PC-9 (cell line): Measurements from ENCODE around the gene TRPM8. TPM values are rescaled to one million over a fixed set of nuclear protein-coding genes. Genes with fewer than 3 reads are reported as not detected.

Experiments
- BruUV-seq: library from RNA; stranded (reverse); fragments of 400-500 nt; replicated peaks from 2 replicates; lab custom pipeline; 2021; lab: Mats Ljungman, UMichigan
- CTCF ChIA-PET: fragments of 300-600 bp; sonication (Branson Sonifier 250); formaldehyde crosslinking; loops from one replicate; lab custom pipeline; 2022; ENCODE audit warnings: antibody characterized with exemption; lab: Charles Lee
- POLR2A ChIA-PET: fragments of 300-600 bp; sonication (Branson Sonifier 250); formaldehyde crosslinking; loops from one replicate; lab custom pipeline; 2022; ENCODE audit warnings: antibody characterized with exemption; ENCODE audit not compliant: unreplicated experiment; lab: Charles Lee
- DNase-seq, 2 experiments: peaks; one replicate each; pipeline versions ENCODE4 v3.0.0 to v3.0.0-alpha.2; 2015 to 2022; ENCODE audit warnings: mixed read lengths in 1 of 2
- H2AFZ ChIP-seq: fragments of 200-600 bp; sonication (generic); 2 replicates; pipeline ENCODE4 v1.8.1; 2017; ENCODE audit warnings: antibody characterized with exemption
- H3F3A ChIP-seq: fragments of 200-600 bp; sonication (generic); 2 replicates; pipeline ENCODE4 v1.8.1; 2017; ENCODE audit warnings: antibody characterized with exemption, mild to moderate bottlenecking, low read depth; ENCODE audit not compliant: insufficient read depth
- H3K27ac ChIP-seq: fragments of 200-600 bp; sonication (generic); 2 replicates; pipeline ENCODE4 v1.6.1; 2016; ENCODE audit warnings: mixed run types
- H3K27me3 ChIP-seq: fragments of 200-600 bp; sonication (generic); 2 replicates; pipeline ENCODE4 v1.6.1; 2016; ENCODE audit warnings: low read depth, mixed run types; ENCODE audit not compliant: insufficient read depth
- H3K36me3 ChIP-seq: fragments of 200-600 bp; sonication (generic); 2 replicates; pipeline ENCODE4 v1.6.1; 2016; ENCODE audit warnings: low read depth, mixed run types
- H3K4me1 ChIP-seq: fragments of 200-600 bp; sonication (generic); replicated peaks from 2 replicates; pipeline ENCODE4 v1.6.1; 2016; ENCODE audit warnings: mixed run types; ENCODE audit not compliant: insufficient read depth
- H3K4me2 ChIP-seq: fragments of 200-600 bp; sonication (generic); 2 replicates; pipeline ENCODE4 v1.6.1; 2017; ENCODE audit warnings: mixed run types
- H3K4me3 ChIP-seq: fragments of 200-600 bp; sonication (generic); 2 replicates; pipeline ENCODE4 v1.6.1; 2016; ENCODE audit warnings: mixed run types
- H3K79me2 ChIP-seq: fragments of 200-600 bp; sonication (generic); 2 replicates; pipeline ENCODE4 v1.6.1; 2017; ENCODE audit warnings: low read depth, mixed run types
- H3K9me2 ChIP-seq: fragments of 200-600 bp; sonication (generic); 2 replicates; pipeline ENCODE4 v1.8.1; 2017; ENCODE audit warnings: mild to moderate bottlenecking; ENCODE audit not compliant: insufficient read depth
- H3K9me3 ChIP-seq: fragments of 200-600 bp; sonication (generic); 2 replicates; pipeline ENCODE4 v1.8.1; 2016; ENCODE audit warnings: low read depth; ENCODE audit not compliant: insufficient read depth
- H4K20me1 ChIP-seq: fragments of 200-600 bp; sonication (generic); 2 replicates; pipeline ENCODE4 v1.8.1; 2017; ENCODE audit not compliant: insufficient read depth
- EZH2 ChIP-seq: fragments of 200-600 bp; sonication (generic); IDR thresholded peaks from 2 replicates; pipeline ENCODE4 v1.8.0; 2017; ENCODE audit warnings: antibody characterized with exemption, low read depth
- intact Hi-C: fragments of 100-400 bp; cut with micrococcal nuclease; formaldehyde crosslinking; loops from one replicate; pipeline ENCODE4 v1.10.0; 2022; ENCODE audit not compliant: unreplicated experiment
- total RNA-seq: library from RNA; stranded (reverse); gene quantifications from 2 replicates; pipeline ENCODE4 v1.2.3, GENCODE V29; 2021
- TF ChIP-seq, protein P1 (sequence below): fragments of 200-600 bp; sonication (generic); conservative IDR thresholded peaks from 2 replicates; pipeline ENCODE4 v1.6.1; 2017; ENCODE audit warnings: mixed run types, antibody characterized with exemption, mild to moderate bottlenecking, moderate library complexity

The TRPM8 gene
- total RNA-seq, 1 experiment from 2014 or later, result 2.1 TPM

DNA sequence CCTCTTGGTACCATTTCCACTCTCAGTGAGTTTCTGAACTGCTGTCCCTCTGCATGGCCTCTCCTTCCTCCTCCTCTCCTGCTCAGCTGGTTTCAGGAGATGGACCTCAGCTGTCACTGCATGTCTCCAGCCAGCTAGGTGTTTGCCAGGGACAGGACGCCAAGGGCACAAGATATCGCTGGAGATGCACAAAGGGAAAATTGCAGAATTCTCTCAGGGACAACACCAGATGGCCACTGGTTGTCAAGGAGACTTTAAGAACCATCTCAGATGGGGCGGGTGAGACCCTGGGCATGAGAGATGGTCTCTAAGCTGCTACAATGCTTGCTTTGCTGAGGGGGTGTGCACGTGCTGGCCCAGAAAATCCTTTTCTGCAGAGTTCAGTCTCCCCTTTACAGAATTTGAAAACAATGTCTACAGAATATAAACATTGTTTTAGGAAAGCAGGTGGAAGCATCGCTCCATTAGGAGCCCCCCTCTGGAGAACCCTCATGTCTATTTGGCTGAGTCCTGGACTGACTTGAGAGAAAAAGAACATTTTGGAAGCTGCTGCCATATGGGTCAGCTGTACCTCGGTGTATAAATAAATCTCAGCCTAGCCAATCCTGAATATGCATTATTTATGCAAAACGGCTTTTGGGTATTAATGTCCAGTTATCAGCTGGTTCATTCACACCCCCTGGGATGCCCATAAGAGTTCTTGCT, 75.5 kb downstream of the TRPM8 start:
- intact Hi-C loops, result no loop called here
- POLR2A ChIA-PET, result interaction anchor here (0.7 kb wide), 1 partner anchor 71 kb away, joined by 3 read pairs; no protein-coding TSS in a partner anchor
- BruUV-seq, result no TSS peak
- Histone ChIP-seq H4K20me1 (no peaks in the 10 kb centered on the region), H3K4me1 (no peaks in the 10 kb centered on the region), H3K4me3 (no peak overlapping the region), H3K4me2 (no peak overlapping the region), H3K79me2 (no peaks in the 10 kb centered on the region), H3F3A (no peaks in the 10 kb centered on the region), H3K27ac (no peak overlapping the region), H3K36me3 (no peaks in the 10 kb centered on the region), H3K9me3 (no peaks in the 10 kb centered on the region), H3K9me2 (no peaks in the 10 kb centered on the region), H2AFZ (no peak overlapping the region), H3K27me3 (no peaks in the 10 kb centered on the region)
- TF ChIP-seq, protein P1, sequence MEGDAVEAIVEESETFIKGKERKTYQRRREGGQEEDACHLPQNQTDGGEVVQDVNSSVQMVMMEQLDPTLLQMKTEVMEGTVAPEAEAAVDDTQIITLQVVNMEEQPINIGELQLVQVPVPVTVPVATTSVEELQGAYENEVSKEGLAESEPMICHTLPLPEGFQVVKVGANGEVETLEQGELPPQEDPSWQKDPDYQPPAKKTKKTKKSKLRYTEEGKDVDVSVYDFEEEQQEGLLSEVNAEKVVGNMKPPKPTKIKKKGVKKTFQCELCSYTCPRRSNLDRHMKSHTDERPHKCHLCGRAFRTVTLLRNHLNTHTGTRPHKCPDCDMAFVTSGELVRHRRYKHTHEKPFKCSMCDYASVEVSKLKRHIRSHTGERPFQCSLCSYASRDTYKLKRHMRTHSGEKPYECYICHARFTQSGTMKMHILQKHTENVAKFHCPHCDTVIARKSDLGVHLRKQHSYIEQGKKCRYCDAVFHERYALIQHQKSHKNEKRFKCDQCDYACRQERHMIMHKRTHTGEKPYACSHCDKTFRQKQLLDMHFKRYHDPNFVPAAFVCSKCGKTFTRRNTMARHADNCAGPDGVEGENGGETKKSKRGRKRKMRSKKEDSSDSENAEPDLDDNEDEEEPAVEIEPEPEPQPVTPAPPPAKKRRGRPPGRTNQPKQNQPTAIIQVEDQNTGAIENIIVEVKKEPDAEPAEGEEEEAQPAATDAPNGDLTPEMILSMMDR, result no peak
- no peak for TF ChIP-seq EZH2
- DNase-seq, result no peak
- CTCF ChIA-PET, result interaction anchor here (0.6 kb wide), 1 partner anchor 1115 kb away, joined by 5 read pairs; no protein-coding TSS in a partner anchor

DNA sequence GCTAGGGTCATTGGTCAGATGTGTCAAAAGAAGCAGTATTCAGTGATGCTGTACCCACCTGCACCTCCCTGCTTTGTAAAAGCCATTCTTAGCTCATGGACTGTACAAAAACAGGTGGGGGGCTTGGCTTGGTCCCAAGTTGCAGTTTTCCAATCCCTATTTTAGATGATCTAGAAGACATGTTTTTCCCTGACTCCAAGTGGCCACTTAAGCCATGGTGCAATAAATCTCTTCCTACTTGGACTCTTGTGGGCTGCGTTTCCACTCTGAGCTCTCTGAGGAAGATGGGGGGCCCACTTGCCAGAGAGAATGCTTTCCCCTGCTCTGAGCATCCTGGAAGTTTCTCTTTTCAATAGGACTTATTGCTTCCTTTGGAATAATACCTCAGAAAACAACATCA, 76.3 kb downstream of the TRPM8 start:
- Histone ChIP-seq H3K9me2 (no peaks in the 10 kb centered on the region), H3K79me2 (no peaks in the 10 kb centered on the region), H3K9me3 (no peaks in the 10 kb centered on the region), H3K36me3 (no peaks in the 10 kb centered on the region), H4K20me1 (no peaks in the 10 kb centered on the region), H2AFZ (no peak overlapping the region), H3F3A (no peaks in the 10 kb centered on the region), H3K27ac (no peak overlapping the region), H3K4me1 (no peaks in the 10 kb centered on the region), H3K4me3 (no peak overlapping the region), H3K4me2 (no peak overlapping the region), H3K27me3 (no peaks in the 10 kb centered on the region)
- TF ChIP-seq, protein P1, result no peak
- TF ChIP-seq EZH2, result no peak
- BruUV-seq, result no TSS peak
- DNase-seq, result no peak
- CTCF ChIA-PET, result no interaction called here
- POLR2A ChIA-PET, result interaction anchor here (0.6 to 0.7 kb wide), 2 partner anchors 56 to 71 kb away, joined by 3 to 4 read pairs; no protein-coding TSS in a partner anchor
- intact Hi-C loops, result no loop called here

DNA sequence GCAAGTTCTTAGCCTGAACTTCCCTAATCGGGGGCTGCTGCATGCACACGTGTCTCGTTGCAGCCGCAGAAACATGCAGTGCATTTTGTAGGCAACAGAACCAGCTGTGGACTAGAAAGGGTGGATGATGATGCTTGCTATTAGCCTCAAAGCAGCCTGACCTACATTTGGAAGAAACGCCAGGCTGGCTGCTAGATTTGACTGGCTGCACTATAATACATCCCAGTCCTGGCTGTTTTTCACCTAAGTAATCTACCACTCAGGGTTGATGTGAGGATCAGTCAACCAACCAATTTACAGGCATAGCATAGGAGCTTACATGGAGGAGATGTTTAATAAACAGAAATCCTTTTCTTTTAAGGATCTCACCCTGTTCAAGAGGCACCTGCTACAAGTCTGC, 77.0 kb downstream of the TRPM8 start:
- DNase-seq, result no peak
- intact Hi-C loops, result no loop called here
- ChIA-PET POLR2A (interaction anchor here (0.6 kb wide), 1 partner anchor 23 kb away, joined by 6 read pairs; no protein-coding TSS in a partner anchor), CTCF (no interaction called here)
- H3K9me3 ChIP-seq, result no peaks in the 10 kb centered on the region
- H3K4me2 ChIP-seq, result no peak overlapping the region
- H3K27ac ChIP-seq, result no peak overlapping the region
- no peaks in the 10 kb centered on the region for H4K20me1 ChIP-seq
- H3F3A ChIP-seq, result no peaks in the 10 kb centered on the region
- no peaks in the 10 kb centered on the region for H3K79me2 ChIP-seq
- no peaks in the 10 kb centered on the region for H3K27me3 ChIP-seq
- no TSS peak for BruUV-seq
- H3K36me3 ChIP-seq, result no peaks in the 10 kb centered on the region
- H2AFZ ChIP-seq, result no peak overlapping the region
- no peak overlapping the region for H3K4me3 ChIP-seq
- H3K4me1 ChIP-seq, result no peaks in the 10 kb centered on the region
- no peaks in the 10 kb centered on the region for H3K9me2 ChIP-seq
- no peak for TF ChIP-seq EZH2
- TF ChIP-seq, protein P1, result no peak
